GM18526 (cell line): ENCODE data around the gene TMEM219.

ENCODE experiments used
- POLR2A ChIP-seq: IDR thresholded peaks from 3 replicates; pipeline ENCODE4 v1.6.1; 2011; ENCODE audit not compliant: insufficient read length; ENCODE audit errors: extremely low read depth

Gene TMEM219

DNA sequence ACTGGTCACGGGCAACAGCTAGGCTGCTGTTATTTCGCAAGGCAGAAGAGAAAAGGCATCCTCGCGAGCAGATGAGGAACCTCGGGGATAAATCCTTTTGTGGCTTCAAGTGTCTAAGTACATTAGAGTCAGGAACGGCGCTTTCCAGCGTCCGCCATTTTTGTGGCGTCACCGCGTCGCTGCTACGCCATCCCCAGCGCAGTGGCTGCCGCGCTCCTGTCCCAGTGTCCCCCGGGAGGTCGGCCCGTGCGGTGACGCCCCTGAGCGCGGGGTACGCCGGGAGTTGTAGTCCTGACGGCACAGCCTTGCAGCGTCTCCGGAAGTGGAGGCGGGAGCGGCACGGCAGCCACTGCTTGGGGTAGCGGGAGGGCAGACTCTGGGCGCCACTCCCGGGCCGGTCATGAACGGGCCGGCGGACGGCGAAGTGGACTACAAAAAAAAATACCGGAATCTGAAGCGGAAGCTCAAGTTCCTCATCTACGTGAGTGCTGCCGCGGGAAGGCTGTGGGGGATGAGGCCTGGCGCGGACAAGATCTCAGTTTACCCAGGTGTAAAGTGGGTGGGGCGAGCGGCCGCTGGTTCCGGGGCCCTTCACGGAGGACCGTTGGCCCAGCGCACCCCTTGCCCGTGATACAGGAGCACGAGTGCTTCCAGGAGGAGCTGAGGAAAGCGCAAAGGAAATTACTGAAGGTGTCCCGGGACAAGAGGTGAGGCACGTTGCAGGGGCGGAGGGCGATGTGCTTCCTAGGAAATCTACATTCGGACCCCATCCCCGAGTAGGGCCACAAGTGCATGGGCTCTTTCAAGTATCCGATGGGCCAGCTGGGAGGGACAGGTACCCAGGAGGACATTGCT is 34.3 kb downstream of the TMEM219 start, which contains the start of gene INO80E:
Gene INO80E, plus strand, starts transcription at position 331 of the 855 bp plus-strand sequence. Its CDS starts 70 bp downstream, at position 401.
- peak; percentile 82 for TF ChIP-seq POLR2A

DNA sequence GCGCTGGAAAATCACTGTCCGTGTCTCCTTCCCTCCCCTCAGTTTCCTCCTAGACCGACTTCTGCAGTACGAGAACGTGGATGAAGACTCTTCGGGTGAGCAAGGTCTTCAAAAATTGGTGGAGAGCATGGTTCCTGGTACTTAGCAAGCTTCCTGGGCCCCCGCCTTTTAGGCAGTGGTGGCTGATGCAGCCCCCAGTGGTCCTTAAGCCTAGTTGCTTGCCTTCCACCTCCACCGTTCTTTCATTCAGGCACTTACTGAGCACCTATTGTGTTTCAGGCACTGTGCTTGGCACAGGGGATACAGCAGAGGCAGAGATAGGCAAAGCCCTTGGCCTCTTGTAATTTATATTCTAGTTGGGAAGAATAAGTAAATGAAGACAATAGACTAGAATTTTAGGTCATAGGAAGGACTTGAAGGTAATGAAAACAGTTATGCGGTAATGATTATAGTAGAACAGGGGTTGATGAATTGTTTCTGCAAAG is 34.9 kb downstream of the TMEM219 start:
- TF ChIP-seq POLR2A: no peak

DNA sequence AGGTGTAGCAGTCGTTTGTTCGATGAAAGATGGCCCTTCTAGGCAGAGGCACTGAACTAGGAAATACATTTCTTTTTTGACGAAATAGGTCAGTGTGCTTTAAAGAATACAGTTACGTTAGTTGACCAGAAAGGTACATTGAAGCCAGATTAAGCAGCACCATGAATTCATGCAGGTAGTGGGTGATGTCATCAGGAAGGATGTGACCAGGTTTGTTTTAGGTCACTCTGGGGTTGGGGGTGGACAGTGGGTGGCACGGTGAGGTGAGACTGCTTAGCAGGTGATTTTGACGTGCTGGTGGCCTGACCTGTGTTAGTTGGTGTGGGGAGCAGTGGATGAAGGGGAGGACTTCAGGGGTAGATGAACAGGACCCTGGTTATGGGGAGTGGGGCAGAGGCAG is 37.7 kb downstream of the TMEM219 start:
- no peak for TF ChIP-seq POLR2A

DNA sequence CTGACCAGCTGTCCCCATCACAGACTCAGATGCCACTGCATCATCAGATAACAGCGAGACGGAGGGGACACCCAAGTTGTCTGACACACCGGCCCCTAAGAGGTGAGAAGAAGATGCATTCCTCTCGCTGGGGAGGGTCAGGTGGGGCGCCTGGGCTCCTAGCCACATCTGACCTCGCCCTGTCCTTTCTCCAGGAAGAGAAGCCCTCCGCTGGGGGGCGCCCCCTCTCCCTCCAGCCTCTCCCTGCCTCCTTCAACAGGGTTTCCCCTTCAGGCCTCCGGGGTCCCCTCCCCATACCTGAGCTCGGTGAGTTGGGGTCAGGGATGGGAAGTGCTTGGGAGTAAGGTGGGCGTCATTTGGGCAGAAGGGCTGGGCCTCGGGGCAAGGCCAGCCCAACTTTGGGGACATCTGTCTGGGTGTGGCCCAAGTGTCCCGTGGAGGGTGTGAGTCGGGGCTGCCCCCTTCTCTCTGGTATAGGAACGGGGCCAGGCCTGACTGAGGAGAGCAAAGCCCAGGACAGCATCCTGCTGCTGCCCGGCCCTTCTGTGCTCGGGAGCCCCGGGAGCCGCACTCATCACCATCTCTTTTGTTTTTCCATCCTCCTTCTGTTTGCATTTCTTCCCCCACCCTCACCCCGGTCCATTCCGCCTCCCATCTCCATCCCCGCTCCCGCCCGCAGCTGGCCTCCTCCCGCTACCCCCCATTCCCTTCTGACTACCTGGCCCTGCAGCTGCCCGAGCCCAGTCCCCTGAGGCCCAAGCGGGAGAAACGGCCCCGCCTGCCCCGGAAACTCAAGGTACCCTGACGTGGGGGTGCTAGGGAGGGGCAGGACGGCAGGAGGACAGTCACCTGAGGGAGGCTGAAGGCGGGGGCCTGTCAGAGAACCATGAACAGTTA is 39.1 kb downstream of the TMEM219 start:
- no peak for TF ChIP-seq POLR2A

DNA sequence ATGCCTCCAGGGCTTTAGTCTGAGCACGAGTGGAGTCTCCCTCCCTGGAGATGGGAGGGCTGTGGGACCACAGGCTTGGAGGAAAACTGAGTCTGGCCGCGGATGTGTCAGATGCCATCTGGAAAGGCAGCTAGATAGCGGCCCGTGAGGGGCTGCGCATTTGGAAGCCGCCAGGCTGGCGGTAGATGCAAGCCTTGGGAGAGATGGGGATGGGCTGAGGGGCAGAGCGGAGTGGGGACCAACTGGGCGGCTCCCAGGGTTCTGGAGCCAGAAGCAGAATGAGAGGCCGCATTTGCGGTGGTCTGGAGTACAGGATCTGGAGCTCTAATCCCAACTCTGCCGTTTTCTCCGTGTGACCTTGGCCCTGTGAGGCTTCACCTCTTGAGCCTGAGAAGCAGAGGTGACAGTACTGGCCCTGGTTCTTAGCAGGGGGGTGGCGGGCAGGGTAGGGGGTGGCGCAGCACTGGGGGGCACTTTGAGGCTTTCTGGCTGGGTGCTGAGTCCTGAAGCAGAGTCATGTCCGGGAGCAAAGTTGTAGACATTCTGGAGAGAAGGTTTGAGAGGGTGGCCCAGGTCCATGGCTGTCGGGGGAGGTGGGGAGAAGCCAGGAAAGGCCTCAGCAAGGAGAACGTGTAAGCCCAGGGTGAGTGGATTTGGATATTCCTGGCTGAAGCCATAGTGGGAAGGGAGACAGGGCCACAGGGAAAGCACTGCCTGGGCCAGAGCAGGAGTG is 40.9 kb downstream of the TMEM219 start:
- TF ChIP-seq POLR2A: no peak

DNA sequence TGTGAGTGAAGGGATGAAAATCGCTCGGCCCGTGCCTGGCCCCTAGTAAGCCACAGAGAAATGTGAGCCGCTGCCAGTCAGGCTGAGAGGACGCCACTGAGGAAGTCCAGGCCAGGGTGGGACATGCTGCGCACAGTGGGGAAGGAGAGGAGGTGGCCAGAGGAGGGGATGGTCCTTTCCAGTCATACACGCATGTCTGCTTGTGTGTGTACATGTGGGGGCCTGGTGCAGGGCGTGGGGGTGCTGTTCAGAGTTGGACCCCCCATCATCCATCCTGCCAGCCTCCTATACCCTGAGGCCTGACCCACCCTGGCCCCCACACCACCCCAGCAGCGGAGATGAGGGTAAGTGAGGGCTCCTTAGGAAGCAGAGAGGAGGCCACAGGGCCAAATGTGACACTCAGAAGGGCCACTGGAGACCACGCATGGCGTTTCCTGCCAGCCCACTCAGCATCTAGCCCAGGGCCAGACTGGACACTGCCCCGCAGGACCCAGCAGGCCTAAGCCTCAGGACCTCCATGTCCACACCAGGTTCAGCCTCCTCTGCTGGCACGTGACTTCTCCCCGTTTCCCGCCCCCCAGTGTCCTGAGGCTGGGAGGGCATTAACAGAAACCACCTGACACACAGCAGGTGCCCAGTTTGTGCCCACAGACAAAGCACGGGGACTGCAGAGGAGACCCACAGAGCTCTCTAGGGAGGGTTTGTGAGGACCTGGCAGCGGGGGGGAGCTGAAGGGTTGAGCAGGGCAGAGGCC is 42.0 kb downstream of the TMEM219 start:
- TF ChIP-seq POLR2A: no peak

DNA sequence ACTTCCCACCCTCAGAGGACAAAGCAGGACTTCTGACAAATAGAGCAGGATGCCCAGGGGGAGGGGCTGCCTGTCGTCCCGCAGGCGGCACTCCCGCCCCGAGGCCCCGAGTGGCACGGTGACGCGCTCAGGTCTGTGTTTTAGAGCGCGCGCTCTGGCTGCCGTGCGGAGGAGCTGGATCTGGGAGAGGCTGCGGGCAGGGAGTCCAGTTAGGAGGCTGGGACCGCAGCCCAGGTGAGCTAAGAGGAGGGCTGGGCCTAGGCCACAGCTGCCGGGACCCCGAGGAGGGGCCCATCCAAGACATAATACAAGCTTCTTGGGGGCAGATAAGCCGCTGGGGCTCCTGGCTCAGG is 42.5 kb downstream of the TMEM219 start:
- no peak for TF ChIP-seq POLR2A

DNA sequence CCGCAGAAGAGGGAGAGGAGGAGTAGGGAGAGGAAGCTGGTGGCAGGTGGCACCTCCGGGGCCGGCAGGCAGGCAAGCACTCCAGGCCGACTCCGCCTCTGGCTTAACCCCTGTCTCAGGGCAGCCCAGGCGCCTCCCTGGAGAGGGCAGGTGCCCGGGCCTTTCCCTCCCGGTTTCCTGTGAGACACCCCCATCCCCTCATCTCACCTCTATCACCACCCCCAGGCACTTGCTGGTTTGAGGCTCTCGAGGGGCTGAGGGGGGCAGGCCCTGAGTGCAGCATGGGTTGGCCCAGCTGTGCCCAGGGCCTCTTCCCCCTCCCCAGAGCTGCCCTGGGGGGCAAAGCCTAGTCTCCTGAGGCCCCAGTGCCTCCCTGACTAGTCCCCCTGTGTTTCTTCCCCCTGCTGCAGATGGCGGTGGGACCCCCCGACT is 42.9 kb downstream of the TMEM219 start:
- no peak for TF ChIP-seq POLR2A

DNA sequence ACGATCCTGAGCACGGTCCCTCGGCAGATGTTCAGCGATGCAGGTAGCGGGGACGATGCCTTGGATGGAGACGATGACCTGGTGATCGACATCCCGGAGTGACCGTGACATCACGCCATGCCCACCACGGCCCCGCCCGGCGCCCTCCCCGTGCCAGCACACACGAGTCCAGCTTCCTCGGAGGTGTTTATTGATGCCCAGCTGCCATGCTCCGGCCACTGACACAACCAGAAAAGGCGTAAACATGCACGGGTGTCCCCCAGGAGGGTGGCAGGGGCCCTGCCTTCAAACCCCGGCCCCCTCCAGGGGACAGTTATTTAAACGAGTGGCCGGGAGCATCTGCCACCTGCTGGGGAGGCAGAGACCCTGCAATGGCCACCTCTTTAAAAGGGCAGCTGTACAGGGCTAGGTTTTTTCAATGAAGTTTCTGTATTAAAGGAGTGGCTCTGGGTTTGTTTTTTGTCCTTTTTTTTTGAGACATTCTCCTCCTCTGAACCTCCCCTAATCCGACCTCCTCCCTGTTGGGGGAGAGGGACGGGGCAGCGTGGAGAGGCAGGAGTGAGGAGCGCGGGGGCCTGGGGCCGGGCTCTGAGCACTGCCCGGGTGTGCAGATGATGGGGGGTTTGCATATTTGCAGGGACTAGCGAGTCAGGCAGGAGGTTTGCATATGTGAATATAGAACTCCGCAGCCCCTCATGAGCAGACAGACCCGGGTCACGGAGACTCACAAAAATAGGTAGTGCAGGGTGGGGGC is 43.6 kb downstream of the TMEM219 start:
- TF ChIP-seq POLR2A: no peak

DNA sequence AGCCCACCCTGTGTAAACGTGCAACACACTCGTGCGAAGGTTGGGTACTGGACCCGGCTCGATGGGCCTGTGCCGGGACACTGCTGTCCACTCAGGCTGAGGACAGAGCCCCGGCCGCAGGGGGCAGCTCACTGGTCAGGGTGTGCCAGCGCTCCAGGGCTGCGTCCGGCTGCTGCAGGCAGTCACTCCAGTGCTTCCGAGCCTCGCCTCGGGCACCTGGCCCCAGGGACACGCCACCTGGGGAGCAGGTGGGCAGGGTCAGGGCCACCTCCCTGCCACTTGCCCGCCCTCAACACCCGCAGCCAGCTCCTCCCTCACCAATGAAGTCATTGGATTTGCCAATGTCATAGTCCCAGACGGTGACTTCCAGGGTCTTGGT is 44.2 kb downstream of the TMEM219 start:
- TF ChIP-seq POLR2A: no peak

DNA sequence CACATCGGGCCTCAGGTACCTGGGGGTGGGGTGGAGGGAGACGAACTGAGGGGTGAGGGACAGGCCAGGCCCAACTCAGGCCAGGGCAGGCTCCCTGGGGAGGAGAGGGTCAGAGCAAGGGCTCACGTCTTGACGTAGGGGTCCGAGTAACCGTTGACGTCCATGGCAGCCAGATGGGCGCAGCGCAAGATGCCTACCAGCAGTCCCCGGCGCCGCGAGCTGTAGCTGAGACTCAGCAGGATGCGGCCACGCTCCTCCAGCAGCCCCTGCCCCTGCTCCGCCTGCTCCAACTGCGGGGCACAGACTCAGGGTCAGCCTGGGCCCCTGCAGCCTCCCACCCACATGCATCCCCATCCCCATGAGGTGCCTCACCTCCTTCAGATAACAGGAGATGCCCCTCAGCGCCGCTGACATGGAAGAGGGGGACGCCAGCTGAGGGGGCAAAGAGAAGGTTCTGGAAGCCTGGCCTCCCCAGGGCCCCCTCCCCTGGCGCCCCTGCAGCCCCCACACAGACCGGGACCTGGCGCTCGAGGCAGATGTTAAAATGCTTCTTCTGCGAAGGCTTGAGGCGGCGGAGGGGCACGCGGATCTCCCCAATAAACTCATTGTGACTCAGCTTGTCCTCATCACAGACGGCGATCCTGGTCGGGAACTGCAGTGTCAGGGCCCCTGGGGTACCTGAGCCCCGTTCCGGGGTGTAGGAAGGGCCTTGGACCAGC is 44.9 kb downstream of the TMEM219 start:
- TF ChIP-seq POLR2A: no peak

DNA sequence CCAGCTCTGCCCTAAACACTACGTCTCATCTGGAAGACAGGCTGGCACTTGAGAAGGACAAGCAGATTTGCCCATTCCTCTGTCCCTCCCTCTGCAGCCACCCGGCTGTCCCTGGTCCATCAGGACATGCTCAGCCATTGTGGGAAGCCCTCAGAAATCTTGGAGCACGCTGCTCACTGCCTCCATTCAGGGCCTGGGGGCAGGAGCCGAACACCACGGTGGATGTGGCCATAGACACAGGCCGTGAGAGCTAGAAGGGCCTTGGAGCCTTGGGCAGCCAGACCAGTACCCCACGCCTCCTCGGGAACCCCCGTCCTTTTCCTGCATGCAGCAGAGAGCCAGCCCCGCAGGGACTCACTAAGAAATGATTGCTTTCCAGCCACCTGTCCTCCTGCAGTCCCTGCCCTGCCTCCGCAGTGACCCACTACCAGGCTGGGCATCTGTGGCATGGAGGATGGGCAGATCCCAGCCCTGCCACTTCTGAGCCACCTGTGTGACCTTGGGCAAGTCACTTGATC is 45.6 kb downstream of the TMEM219 start:
- TF ChIP-seq POLR2A: no peak
